GM12878 (cell line): ENCODE results near the gene TAGLN3. TPM values are rescaled to one million over a fixed set of nuclear protein-coding genes. Genes with fewer than 3 reads are reported as not detected.

Experiments used
- ATAC-seq: fragments of 200-7000 bp; cut with Tn5 transposase; 3 replicates; pipeline ENCODE4 v1.9.1; 2020; ENCODE audit warnings: mild to moderate bottlenecking, moderate library complexity
- BruUV-seq: library from RNA; stranded (reverse); fragments of 400-500 nt; replicated peaks from 2 replicates; lab custom pipeline; 2021; lab: Mats Ljungman, UMichigan
- CTCF ChIA-PET: fragments of 300-600 bp; sonication (Branson Sonifier 250); formaldehyde crosslinking; extraction: SDS; loops from one replicate; lab custom pipeline; 2021; ENCODE audit warnings: inconsistent platforms; lab: Yijun Ruan, JAX
- POLR2A ChIA-PET: fragments of 350-600 bp; formaldehyde crosslinking; extraction: SDS; loops from one replicate; lab custom pipeline; 2021; ENCODE audit warnings: inconsistent platforms; lab: Charles Lee
- RAD21 ChIA-PET: fragments of 300-600 bp; sonication (Branson Sonifier 250); formaldehyde crosslinking; loops from one replicate; lab custom pipeline; 2023; ENCODE audit warnings: antibody characterized with exemption; ENCODE audit not compliant: unreplicated experiment; lab: Charles Lee
- SMC1A ChIA-PET: fragments of 300-600 bp; sonication (Branson Sonifier 250); formaldehyde crosslinking; loops from one replicate; lab custom pipeline; 2023; ENCODE audit not compliant: unreplicated experiment, uncharacterized antibody; lab: Charles Lee
- DNase-seq: peaks from one replicate; pipeline ENCODE4 v3.0.0-alpha.2; 2011; ENCODE audit warnings: low read depth, low spot score
- FAIRE-seq: peaks from 3 replicates; lab custom pipeline; 2011; peaks lifted over from hg19 to GRCh38; lab: Jason Lieb, UNC
- H2AFZ ChIP-seq: 2 replicates; pipeline ENCODE4 v1.6.0; 2011; ENCODE audit warnings: low read depth, low read length, control low read depth; ENCODE audit not compliant: control insufficient read depth
- H3K27ac ChIP-seq: 2 replicates; pipeline ENCODE4 v1.5.1; 2011; ENCODE audit warnings: control low read depth; ENCODE audit not compliant: control insufficient read depth, insufficient read depth
- H3K27me3 ChIP-seq, 2 experiments: replicated peaks in 1 of 2; 2 replicates each; pipeline versions ENCODE4 v1.6.0 to v1.6.1; 2011; ENCODE audit warnings: low read length in 1 of 2; ENCODE audit not compliant: control insufficient read depth in 2 of 2, insufficient read depth in 2 of 2
- H3K36me3 ChIP-seq, 2 experiments: 2 replicates each; pipeline ENCODE4 v1.5.1; 2011; ENCODE audit warnings: low read length in 1 of 2; ENCODE audit not compliant: control insufficient read depth in 2 of 2, insufficient read depth in 2 of 2
- H3K4me1 ChIP-seq: 2 replicates; pipeline ENCODE4 v1.6.1; 2011; ENCODE audit warnings: mild to moderate bottlenecking, low read length, moderate library complexity, mixed read lengths; ENCODE audit not compliant: control insufficient read depth, insufficient read depth
- H3K4me2 ChIP-seq: 2 replicates; pipeline ENCODE4 v1.6.0; 2011; ENCODE audit warnings: control low read depth; ENCODE audit not compliant: control insufficient read depth, insufficient read depth
- H3K4me3 ChIP-seq: fragments of 200-600 bp; sonication (generic); 2 replicates; pipeline ENCODE4 v1.5.1; 2016
- H3K79me2 ChIP-seq: 2 replicates; pipeline ENCODE4 v1.6.0; 2011; ENCODE audit warnings: low read length; ENCODE audit not compliant: control insufficient read depth, insufficient read depth
- H3K9ac ChIP-seq: 2 replicates; pipeline ENCODE4 v1.8.0; 2011; ENCODE audit warnings: low read length, control low read depth, mixed read lengths; ENCODE audit not compliant: control insufficient read depth, insufficient read depth
- H3K9me3 ChIP-seq: replicated peaks from 3 replicates; pipeline ENCODE4 v1.5.1; 2011; ENCODE audit warnings: mild to moderate bottlenecking, low read length; ENCODE audit not compliant: control insufficient read depth, insufficient read depth
- H4K20me1 ChIP-seq: 2 replicates; pipeline ENCODE4 v1.6.0; 2011; ENCODE audit not compliant: control insufficient read depth, insufficient read depth
- BCL11A ChIP-seq: IDR thresholded peaks from 2 replicates; pipeline ENCODE4 v1.6.1; 2011; ENCODE audit warnings: low read depth, low read length
- CREM ChIP-seq: IDR thresholded peaks from 2 replicates; pipeline ENCODE4 v1.6.1; 2014; ENCODE audit warnings: antibody characterized with exemption, low read depth
- EP300 ChIP-seq, 2 experiments: fragments of 150-350 bp in 1 of 2; IDR thresholded peaks; 2 replicates each; pipeline ENCODE4 v1.6.1; 2011 to 2012; ENCODE audit warnings: low read depth in 2 of 2, low read length in 2 of 2, borderline replicate concordance in 1 of 2, improper control_type of control experiment in 1 of 2, inconsistent platforms in 1 of 2; ENCODE audit not compliant: control insufficient read depth in 1 of 2
- GATAD2B ChIP-seq: fragments of 450-650 bp; conservative IDR thresholded peaks from 2 replicates; pipeline ENCODE4 v1.6.1; 2017; ENCODE audit warnings: low read depth, mild to moderate bottlenecking, moderate library complexity
- NFYB ChIP-seq: IDR thresholded peaks from 2 replicates; pipeline ENCODE4 v1.6.1; 2011; ENCODE audit warnings: low read depth, mild to moderate bottlenecking, low read length, improper control_type of control experiment, moderate library complexity; ENCODE audit not compliant: insufficient read depth
- POLR2AphosphoS2 ChIP-seq: IDR thresholded peaks from 2 replicates; pipeline ENCODE4 v1.6.1; 2011; ENCODE audit warnings: low read depth, mild to moderate bottlenecking, low read length, improper control_type of control experiment, moderate library complexity
- POU2F2 ChIP-seq: IDR thresholded peaks from 3 replicates; pipeline ENCODE4 v1.6.1; 2011; ENCODE audit warnings: low read depth, mild to moderate bottlenecking, low read length, borderline replicate concordance
- RELA ChIP-seq: fragments of 450-650 bp; IDR thresholded peaks from 2 replicates; pipeline ENCODE4 v1.8.0; 2014; ENCODE audit warnings: borderline replicate concordance; ENCODE audit not compliant: partially characterized antibody
- TAF1 ChIP-seq: IDR thresholded peaks from 2 replicates; pipeline ENCODE4 v1.6.1; 2011; ENCODE audit warnings: mild to moderate bottlenecking, low read depth, low read length, borderline replicate concordance
- YY1 ChIP-seq: IDR thresholded peaks from 2 replicates; pipeline ENCODE4 v1.6.1; 2011; ENCODE audit warnings: low read depth, mild to moderate bottlenecking, low read length
- ZNF207 ChIP-seq: fragments of 450-650 bp; IDR thresholded peaks from 2 replicates; pipeline ENCODE4 v1.6.1; 2014; ENCODE audit warnings: antibody characterized with exemption, mild to moderate bottlenecking, borderline replicate concordance
- in situ Hi-C: fragments of 300-500 bp; cut with MboI; formaldehyde crosslinking; loops from 9 replicates; pipeline ENCODE4 v1.14.3; 2018; ENCODE audit warnings: mixed read lengths
- intact Hi-C: fragments of 100-400 bp; cut with micrococcal nuclease; formaldehyde crosslinking; loops from one replicate; pipeline ENCODE4 v1.14.2; 2022; ENCODE audit not compliant: unreplicated experiment
- polyA plus RNA-seq, 11 experiments: library from polyadenylated mRNA; depleted of rRNA in 4 of 11; unstranded in 6 of 11; stranded (reverse) in 5 of 11; fragments of >200 nt; fragmentation: Nextera tagmentation in 4 of 11; fragmentation: Illumina TruSeq in 1 of 11; extraction: Ambion mirVana in 4 of 11; extraction: Trizol in 1 of 11; gene quantifications; 1 replicate in 1 of 11; 2 replicates in 10 of 11; pipeline versions ENCODE4 v1.2.1 to v1.2.3, GENCODE V29; 2011 to 2016; ENCODE audit warnings: inconsistent platforms in 2 of 11, missing spikeins in 2 of 11, low read depth in 1 of 11
- total RNA-seq, 4 experiments: library from RNA; depleted of rRNA in 3 of 4; stranded (reverse); fragments of >200 nt in 3 of 4; fragmentation: Illumina TruSeq in 1 of 4; extraction: Trizol in 1 of 4; gene quantifications; 2 replicates each; pipeline versions ENCODE4 v1.2.1 to v1.2.3, GENCODE V29; 2013 to 2021
- TF ChIP-seq, protein P1 (sequence below): IDR thresholded peaks from 2 replicates; pipeline ENCODE4 v1.6.1; 2012; ENCODE audit warnings: improper control_type of control experiment, low read depth, low read length; ENCODE audit not compliant: insufficient replicate concordance
- TF ChIP-seq, protein P2 (sequence below): fragments of 450-650 bp; IDR thresholded peaks from 2 replicates; pipeline ENCODE4 v1.6.1; 2014; ENCODE audit warnings: mild to moderate bottlenecking
- TF ChIP-seq, protein P3 (sequence below): fragments of 450-650 bp; formaldehyde crosslinking; IDR thresholded peaks from 2 replicates; pipeline ENCODE4 v1.5.0; 2022; ENCODE audit warnings: mild to moderate bottlenecking, missing genetic modification characterization

The TAGLN3 gene
- total and polyA plus RNA-seq, 10 of the 15 experiments (the other 5 are each of a cell fraction or from before 2014, with no cell fraction given), result 0.06 to 0.53 (median 0.12) TPM; not detected in 3

DNA sequence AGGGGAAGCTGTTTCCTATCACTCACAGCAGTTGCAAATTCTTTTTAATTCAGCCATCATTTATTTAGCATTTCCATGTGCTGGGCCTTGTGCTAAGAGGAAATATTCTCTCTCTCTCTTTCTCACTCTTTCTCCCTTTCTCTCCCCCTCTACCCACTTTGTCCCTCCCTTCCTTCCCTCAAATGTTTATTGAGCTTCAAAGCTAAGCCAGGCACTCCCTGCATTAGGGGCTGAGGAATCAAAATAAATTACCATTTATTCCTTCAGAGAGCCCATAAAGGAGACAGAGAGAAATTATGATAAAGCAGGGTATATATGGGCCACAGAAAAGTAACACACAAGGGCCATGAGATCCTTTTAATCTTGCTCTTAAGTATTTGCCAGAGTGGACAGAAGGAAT, 42.6 kb downstream of the TAGLN3 start:
- Histone ChIP-seq H3K4me1 (no peaks in the 10 kb centered on the region), H3K4me2 (no peak overlapping the region), H3K27me3 (peaks cover 0 to 6% of the 10 kb centered on the region in 2 experiments; a peak in 1 of 4 replicates), H3K9ac (no peak overlapping the region), H3K9me3 (no peaks in the 10 kb centered on the region), H3K27ac (no peak overlapping the region), H4K20me1 (no peaks in the 10 kb centered on the region), H3K4me3 (no peak overlapping the region), H3K36me3 (no peaks in the 10 kb centered on the region), H2AFZ (no peak overlapping the region), H3K79me2 (no peaks in the 10 kb centered on the region)
- no peak for ATAC-seq
- FAIRE-seq, result no peak
- intact Hi-C loops, result loop anchor here (10.0 kb wide), 1 partner anchor 327 kb away; no protein-coding TSS in a partner anchor
- in situ Hi-C loops, result no loop called here
- no TSS peak for BruUV-seq
- POLR2A ChIA-PET, result interaction anchor here (1.0 kb wide), 1 partner anchor 28 kb away, joined by 3 read pairs; no protein-coding TSS in a partner anchor
- no peak for DNase-seq
- RAD21 ChIA-PET, result interaction anchor here (3.0 to 3.4 kb wide), 2 partner anchors 28 to 52 kb away, joined by 18 to 21 read pairs; no protein-coding TSS in a partner anchor
- SMC1A ChIA-PET, result interaction anchor here (1.0 to 5.7 kb wide), 10 partner anchors 23 to 345 kb away, joined by 3 to 48 read pairs (median 6); partner anchors contain the start of gene ABHD10
- CTCF ChIA-PET, result interaction anchor here (0.5 to 4.4 kb wide), 9 partner anchors 9 to 372 kb away, joined by 3 to 59 read pairs (median 4); no protein-coding TSS in a partner anchor
- no peak for TF ChIP-seq ZNF207
- TF ChIP-seq CREM, result no peak
- no peak for TF ChIP-seq POLR2AphosphoS2
- TF ChIP-seq NFYB, result no peak
- TF ChIP-seq, protein P1, sequence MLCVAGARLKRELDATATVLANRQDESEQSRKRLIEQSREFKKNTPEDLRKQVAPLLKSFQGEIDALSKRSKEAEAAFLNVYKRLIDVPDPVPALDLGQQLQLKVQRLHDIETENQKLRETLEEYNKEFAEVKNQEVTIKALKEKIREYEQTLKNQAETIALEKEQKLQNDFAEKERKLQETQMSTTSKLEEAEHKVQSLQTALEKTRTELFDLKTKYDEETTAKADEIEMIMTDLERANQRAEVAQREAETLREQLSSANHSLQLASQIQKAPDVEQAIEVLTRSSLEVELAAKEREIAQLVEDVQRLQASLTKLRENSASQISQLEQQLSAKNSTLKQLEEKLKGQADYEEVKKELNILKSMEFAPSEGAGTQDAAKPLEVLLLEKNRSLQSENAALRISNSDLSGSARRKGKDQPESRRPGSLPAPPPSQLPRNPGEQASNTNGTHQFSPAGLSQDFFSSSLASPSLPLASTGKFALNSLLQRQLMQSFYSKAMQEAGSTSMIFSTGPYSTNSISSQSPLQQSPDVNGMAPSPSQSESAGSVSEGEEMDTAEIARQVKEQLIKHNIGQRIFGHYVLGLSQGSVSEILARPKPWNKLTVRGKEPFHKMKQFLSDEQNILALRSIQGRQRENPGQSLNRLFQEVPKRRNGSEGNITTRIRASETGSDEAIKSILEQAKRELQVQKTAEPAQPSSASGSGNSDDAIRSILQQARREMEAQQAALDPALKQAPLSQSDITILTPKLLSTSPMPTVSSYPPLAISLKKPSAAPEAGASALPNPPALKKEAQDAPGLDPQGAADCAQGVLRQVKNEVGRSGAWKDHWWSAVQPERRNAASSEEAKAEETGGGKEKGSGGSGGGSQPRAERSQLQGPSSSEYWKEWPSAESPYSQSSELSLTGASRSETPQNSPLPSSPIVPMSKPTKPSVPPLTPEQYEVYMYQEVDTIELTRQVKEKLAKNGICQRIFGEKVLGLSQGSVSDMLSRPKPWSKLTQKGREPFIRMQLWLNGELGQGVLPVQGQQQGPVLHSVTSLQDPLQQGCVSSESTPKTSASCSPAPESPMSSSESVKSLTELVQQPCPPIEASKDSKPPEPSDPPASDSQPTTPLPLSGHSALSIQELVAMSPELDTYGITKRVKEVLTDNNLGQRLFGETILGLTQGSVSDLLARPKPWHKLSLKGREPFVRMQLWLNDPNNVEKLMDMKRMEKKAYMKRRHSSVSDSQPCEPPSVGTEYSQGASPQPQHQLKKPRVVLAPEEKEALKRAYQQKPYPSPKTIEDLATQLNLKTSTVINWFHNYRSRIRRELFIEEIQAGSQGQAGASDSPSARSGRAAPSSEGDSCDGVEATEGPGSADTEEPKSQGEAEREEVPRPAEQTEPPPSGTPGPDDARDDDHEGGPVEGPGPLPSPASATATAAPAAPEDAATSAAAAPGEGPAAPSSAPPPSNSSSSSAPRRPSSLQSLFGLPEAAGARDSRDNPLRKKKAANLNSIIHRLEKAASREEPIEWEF, result no peak
- TF ChIP-seq, protein P2, sequence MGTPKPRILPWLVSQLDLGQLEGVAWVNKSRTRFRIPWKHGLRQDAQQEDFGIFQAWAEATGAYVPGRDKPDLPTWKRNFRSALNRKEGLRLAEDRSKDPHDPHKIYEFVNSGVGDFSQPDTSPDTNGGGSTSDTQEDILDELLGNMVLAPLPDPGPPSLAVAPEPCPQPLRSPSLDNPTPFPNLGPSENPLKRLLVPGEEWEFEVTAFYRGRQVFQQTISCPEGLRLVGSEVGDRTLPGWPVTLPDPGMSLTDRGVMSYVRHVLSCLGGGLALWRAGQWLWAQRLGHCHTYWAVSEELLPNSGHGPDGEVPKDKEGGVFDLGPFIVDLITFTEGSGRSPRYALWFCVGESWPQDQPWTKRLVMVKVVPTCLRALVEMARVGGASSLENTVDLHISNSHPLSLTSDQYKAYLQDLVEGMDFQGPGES, result no peak
- TF ChIP-seq, protein P3, sequence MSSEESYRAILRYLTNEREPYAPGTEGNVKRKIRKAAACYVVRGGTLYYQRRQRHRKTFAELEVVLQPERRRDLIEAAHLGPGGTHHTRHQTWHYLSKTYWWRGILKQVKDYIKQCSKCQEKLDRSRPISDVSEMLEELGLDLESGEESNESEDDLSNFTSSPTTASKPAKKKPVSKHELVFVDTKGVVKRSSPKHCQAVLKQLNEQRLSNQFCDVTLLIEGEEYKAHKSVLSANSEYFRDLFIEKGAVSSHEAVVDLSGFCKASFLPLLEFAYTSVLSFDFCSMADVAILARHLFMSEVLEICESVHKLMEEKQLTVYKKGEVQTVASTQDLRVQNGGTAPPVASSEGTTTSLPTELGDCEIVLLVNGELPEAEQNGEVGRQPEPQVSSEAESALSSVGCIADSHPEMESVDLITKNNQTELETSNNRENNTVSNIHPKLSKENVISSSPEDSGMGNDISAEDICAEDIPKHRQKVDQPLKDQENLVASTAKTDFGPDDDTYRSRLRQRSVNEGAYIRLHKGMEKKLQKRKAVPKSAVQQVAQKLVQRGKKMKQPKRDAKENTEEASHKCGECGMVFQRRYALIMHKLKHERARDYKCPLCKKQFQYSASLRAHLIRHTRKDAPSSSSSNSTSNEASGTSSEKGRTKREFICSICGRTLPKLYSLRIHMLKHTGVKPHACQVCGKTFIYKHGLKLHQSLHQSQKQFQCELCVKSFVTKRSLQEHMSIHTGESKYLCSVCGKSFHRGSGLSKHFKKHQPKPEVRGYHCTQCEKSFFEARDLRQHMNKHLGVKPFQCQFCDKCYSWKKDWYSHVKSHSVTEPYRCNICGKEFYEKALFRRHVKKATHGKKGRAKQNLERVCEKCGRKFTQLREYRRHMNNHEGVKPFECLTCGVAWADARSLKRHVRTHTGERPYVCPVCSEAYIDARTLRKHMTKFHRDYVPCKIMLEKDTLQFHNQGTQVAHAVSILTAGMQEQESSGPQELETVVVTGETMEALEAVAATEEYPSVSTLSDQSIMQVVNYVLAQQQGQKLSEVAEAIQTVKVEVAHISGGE, result no peak
- no peak for TF ChIP-seq EP300 (IDR thresholded peaks at IDR 0.05; ENCODE audit: borderline replicate concordance in 1 of 2, control insufficient read depth in 1 of 2, low read depth in 2 of 2, low read length in 2 of 2)
- TF ChIP-seq BCL11A, result no peak
- TF ChIP-seq TAF1, result no peak
- TF ChIP-seq GATAD2B, result no peak
- TF ChIP-seq YY1, result no peak
- no peak for TF ChIP-seq POU2F2
- TF ChIP-seq RELA, result no peak
